Measurements from ENCODE around the gene ERI2.

ERI2 gene

DNA sequence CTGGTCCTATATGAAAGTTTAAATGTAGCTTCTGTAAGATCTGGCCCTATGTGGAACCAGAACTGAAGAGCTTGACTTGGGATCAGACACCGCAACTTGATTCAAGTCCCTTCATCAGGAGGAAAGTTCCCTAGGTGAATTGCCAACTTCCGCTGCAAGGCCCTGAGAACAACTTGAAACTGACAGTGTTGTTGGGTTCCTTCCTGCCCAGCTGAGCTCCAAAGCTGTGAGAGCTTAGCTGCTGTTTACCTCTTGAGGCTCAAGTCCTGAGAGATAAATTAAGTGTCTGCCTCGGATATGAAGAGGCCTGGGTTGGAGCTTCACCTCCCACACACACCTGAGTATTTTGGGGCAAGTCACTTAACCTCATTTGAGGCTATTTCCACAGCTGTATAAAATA is 44.7 kb upstream of the ERI2 start:
- ChIA-PET POLR2A (no interaction called here), CTCF (interaction anchor here (0.7 to 8.4 kb wide), 27 partner anchors 9 to 255 kb away, joined by 3 to 99 read pairs (median 4); partner anchors contain the start of genes DCUN1D3 and LYRM1)
- no peak for DNase-seq (ENCODE audit: extremely low spot score)
- TF ChIP-seq, protein P1, sequence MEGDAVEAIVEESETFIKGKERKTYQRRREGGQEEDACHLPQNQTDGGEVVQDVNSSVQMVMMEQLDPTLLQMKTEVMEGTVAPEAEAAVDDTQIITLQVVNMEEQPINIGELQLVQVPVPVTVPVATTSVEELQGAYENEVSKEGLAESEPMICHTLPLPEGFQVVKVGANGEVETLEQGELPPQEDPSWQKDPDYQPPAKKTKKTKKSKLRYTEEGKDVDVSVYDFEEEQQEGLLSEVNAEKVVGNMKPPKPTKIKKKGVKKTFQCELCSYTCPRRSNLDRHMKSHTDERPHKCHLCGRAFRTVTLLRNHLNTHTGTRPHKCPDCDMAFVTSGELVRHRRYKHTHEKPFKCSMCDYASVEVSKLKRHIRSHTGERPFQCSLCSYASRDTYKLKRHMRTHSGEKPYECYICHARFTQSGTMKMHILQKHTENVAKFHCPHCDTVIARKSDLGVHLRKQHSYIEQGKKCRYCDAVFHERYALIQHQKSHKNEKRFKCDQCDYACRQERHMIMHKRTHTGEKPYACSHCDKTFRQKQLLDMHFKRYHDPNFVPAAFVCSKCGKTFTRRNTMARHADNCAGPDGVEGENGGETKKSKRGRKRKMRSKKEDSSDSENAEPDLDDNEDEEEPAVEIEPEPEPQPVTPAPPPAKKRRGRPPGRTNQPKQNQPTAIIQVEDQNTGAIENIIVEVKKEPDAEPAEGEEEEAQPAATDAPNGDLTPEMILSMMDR (IDR thresholded peaks at IDR 0.05; ENCODE audit: control extremely low read depth, extremely low read depth, low read depth, missing control alignments) = no peak

DNA sequence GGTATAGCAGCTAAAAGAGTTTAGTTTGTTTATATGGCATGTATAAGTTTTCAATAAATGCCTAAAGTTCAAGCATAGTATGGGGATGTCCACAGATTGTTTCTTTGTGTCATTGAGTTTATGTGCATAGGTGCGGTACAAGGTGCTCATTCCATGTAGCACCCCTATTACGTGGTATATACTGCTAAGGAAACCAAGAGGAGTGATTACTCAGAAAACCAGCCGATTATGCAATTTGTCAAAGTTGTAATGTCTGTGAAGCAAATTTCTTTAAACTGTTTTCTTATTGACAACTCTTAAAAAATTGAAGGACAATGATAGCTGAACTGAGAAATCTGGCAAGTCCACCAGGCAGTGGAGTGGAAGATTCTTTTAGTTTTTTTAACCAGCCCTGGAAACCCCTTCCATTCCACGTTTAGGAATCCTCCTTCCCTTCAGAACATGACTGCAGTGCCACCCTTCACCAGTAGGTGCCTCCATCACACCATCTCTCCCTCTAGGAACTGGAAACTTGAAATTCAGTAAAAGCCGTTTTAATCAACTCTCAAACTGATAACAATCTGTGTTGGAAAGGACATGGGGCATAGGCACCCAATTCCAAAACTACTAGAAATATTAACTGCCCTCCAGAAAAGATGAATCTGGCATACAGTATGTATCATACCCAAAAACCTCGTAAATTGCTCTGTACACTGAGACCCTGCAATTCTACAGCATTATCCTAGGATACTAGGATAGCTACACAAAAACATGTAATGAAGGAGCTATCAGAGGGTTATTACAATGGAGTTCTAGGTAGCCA is 43.5 kb upstream of the ERI2 start:
- ChIA-PET POLR2A (no interaction called here), CTCF (interaction anchor here (0.6 to 8.4 kb wide), 48 partner anchors 7 to 326 kb away, joined by 3 to 99 read pairs (median 4); partner anchors contain the start of genes DCUN1D3, ERI2, LYRM1 and REXO5)
- peak; percentile 35 for DNase-seq (ENCODE audit: extremely low spot score)
- TF ChIP-seq, protein P1 (IDR thresholded peaks at IDR 0.05; ENCODE audit: control extremely low read depth, extremely low read depth, low read depth, missing control alignments) = peak; percentile 99

DNA sequence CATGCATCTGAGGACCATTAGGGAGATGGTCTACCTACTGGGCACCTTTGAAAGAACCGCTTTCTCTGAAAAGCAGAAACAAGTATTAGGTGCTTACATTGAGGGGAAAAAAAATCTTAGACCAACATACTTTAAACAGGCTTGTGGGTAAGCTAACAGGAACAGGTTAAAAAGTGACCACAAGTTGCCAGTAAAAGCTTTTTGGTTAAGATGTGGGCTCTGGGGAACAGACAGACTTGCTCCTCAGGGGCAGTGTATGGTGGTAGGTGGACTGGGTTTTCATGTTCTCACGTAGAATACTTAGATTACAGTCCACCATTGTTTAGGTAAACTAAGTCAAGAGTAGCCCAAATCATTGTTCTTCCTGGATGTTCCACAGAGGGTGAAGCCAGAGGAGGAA is 41.3 kb upstream of the ERI2 start:
- ChIA-PET POLR2A (no interaction called here), CTCF (interaction anchor here (1.0 to 8.4 kb wide), 9 partner anchors 9 to 311 kb away, joined by 3 to 99 read pairs (median 4); partner anchors contain the start of gene LDAF1)
- TF ChIP-seq, protein P1 (IDR thresholded peaks at IDR 0.05; ENCODE audit: control extremely low read depth, extremely low read depth, low read depth, missing control alignments) = no peak
- DNase-seq (ENCODE audit: extremely low spot score) = no peak

DNA sequence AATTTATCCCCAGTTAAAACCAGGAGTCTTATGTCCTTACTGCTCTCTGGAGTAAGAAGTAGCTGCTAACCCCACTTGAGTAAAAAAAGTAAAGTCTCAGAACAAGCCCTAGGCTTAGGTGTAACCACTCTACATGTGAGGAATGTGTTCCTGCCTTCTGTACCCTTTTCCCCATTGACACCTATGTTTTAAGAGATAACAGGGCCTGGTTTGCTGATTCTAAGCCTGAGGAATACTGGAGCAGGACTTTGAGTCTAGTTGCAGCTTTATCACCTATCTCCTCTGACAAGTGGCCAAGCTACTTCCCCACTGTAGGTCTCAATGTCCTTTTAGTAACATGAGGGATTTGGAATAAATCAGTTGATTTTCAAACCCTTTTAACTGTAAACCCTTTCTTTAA is 40.3 kb upstream of the ERI2 start:
- TF ChIP-seq, protein P1 (IDR thresholded peaks at IDR 0.05; ENCODE audit: control extremely low read depth, extremely low read depth, low read depth, missing control alignments) = no peak
- ChIA-PET POLR2A (interaction anchor here (0.6 kb wide), 1 partner anchor 797 kb away, joined by 4 read pairs; no protein-coding TSS in a partner anchor), CTCF (interaction anchor here (0.8 to 8.4 kb wide), 4 partner anchors 21 to 236 kb away, joined by 3 to 99 read pairs (median 14); no protein-coding TSS in a partner anchor)
- DNase-seq (ENCODE audit: extremely low spot score) = no peak

DNA sequence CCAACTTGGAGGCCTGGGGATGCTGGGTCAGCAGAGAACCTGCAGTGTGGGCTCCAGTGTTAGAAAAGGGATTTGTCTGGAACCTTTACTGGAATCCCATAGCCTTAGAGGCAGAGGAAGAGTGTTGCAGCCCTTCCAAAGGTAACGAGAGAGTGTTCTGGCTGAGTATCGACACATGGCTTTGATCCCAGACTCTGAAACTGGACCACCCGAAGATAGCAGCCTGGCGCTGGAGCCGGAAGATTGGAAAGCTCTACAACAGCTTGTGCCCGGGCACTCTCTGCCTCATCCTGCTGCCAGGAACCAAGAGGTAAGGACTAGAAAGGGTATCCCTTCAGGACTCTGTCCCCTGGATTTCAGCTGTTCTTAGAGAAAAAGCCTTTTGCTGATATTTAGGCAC is 39.8 kb upstream of the ERI2 start:
- CTCF ChIA-PET = interaction anchor here (0.8 to 8.4 kb wide), 5 partner anchors 11 to 236 kb away, joined by 3 to 99 read pairs (median 6); no protein-coding TSS in a partner anchor
- TF ChIP-seq, protein P1 (IDR thresholded peaks at IDR 0.05; ENCODE audit: control extremely low read depth, extremely low read depth, low read depth, missing control alignments) = no peak
- DNase-seq (ENCODE audit: extremely low spot score) = no peak
- POLR2A ChIA-PET = no interaction called here

DNA sequence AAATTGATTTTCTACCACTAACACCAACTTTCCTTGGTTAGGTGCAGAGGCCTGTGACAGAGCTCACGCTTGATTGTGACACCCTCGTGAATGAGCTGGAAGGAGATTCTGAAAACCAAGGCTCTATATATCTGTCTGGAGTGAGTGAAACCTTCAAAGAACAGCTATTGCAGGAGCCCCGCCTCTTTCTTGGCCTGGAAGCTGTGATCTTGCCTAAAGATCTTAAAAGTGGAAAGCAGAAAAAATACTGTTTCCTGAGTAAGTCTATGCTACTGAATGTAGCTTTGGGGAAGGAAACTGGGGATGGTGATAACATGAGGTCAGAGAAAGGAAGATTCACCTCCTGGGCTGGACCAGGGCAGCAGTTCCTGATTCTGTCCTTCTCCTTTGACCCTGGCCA is 38.3 kb upstream of the ERI2 start:
- TF ChIP-seq, protein P1 (IDR thresholded peaks at IDR 0.05; ENCODE audit: control extremely low read depth, extremely low read depth, low read depth, missing control alignments) = no peak
- ChIA-PET POLR2A (no interaction called here), CTCF (interaction anchor here (0.8 to 2.1 kb wide), 2 partner anchors 10 to 51 kb away, joined by 3 to 6 read pairs; no protein-coding TSS in a partner anchor)
- DNase-seq (ENCODE audit: extremely low spot score) = no peak

Data from GM10248 (cell line).